CD8-positive, alpha-beta memory T cell (primary cell): ENCODE data around the gene REEP1. TPM values are rescaled to one million over a fixed set of nuclear protein-coding genes. Genes with fewer than 3 reads are reported as not detected.

Experiments
- CTCF ChIA-PET: fragments of 350-600 bp; sonication (Branson Sonifier 250); formaldehyde crosslinking; loops from one replicate; lab custom pipeline; 2021; ENCODE audit warnings: antibody characterized with exemption; lab: Charles Lee
- POLR2A ChIA-PET: fragments of 350-600 bp; sonication (Branson Sonifier 250); formaldehyde crosslinking; loops from one replicate; lab custom pipeline; 2021; ENCODE audit warnings: antibody characterized with exemption; lab: Charles Lee
- DNase-seq, 5 donors: peaks; one replicate each; pipeline versions ENCODE4 v3.0.0 to v3.0.0-alpha.2; 2020 to 2022; ENCODE audit warnings: mixed read lengths in 1 of 5
- H3K27ac ChIP-seq: one replicate; pipeline ENCODE4 v1.7.0; 2013; ENCODE audit warnings: low read depth, mild to moderate bottlenecking, low read length, moderate library complexity
- H3K27me3 ChIP-seq: 2 replicates; pipeline ENCODE4 v1.7.0; 2013; ENCODE audit warnings: low read length, mild to moderate bottlenecking; ENCODE audit not compliant: insufficient read depth, poor library complexity, severe bottlenecking
- H3K36me3 ChIP-seq: 2 replicates; pipeline ENCODE4 v1.7.0; 2013; ENCODE audit warnings: mild to moderate bottlenecking, low read length, moderate library complexity; ENCODE audit not compliant: insufficient read depth
- H3K4me1 ChIP-seq: 2 replicates; pipeline ENCODE4 v1.7.0; 2013; ENCODE audit warnings: mild to moderate bottlenecking, low read length, moderate library complexity; ENCODE audit not compliant: insufficient read depth
- H3K4me3 ChIP-seq: 2 replicates; pipeline ENCODE4 v1.7.0; 2013; ENCODE audit warnings: mild to moderate bottlenecking, low read length
- H3K9me3 ChIP-seq: 2 replicates; pipeline ENCODE4 v1.7.0; 2013; ENCODE audit warnings: mild to moderate bottlenecking, low read length
- H3K27ac Mint-ChIP-seq, 8 donors: one replicate each; pipeline ENCODE4 v1.8.0; 2020 to 2021; ENCODE audit warnings: mixed read lengths in 8 of 8, mild to moderate bottlenecking in 6 of 8, inconsistent platforms in 3 of 8, moderate library complexity in 3 of 8
- H3K27me3 Mint-ChIP-seq, 2 donors: one replicate each; pipeline ENCODE4 v1.8.0; 2020 to 2021; ENCODE audit warnings: mixed read lengths in 2 of 2, mild to moderate bottlenecking in 1 of 2, moderate library complexity in 1 of 2
- H3K36me3 Mint-ChIP-seq, 3 donors: one replicate each; pipeline ENCODE4 v1.8.0; 2020 to 2021; ENCODE audit warnings: mixed read lengths in 3 of 3, inconsistent platforms in 1 of 3, mild to moderate bottlenecking in 1 of 3
- H3K4me1 Mint-ChIP-seq, 3 donors: one replicate each; pipeline ENCODE4 v1.8.0; 2020 to 2021; ENCODE audit warnings: mixed read lengths in 3 of 3, inconsistent platforms in 1 of 3, mild to moderate bottlenecking in 1 of 3
- H3K4me3 Mint-ChIP-seq, 7 donors: one replicate each; pipeline ENCODE4 v1.8.0; 2020 to 2021; ENCODE audit warnings: mixed read lengths in 7 of 7, mild to moderate bottlenecking in 6 of 7, moderate library complexity in 4 of 7, inconsistent platforms in 2 of 7
- H3K9me3 Mint-ChIP-seq, 5 donors: one replicate each; pipeline ENCODE4 v1.8.0; 2020 to 2022; ENCODE audit warnings: mixed read lengths in 5 of 5, mild to moderate bottlenecking in 3 of 5, moderate library complexity in 2 of 5, inconsistent platforms in 1 of 5
- polyA plus RNA-seq: library from polyadenylated mRNA; unstranded; fragments of 300-500 nt; fragmentation: Illumina TruSeq; gene quantifications from one replicate; pipeline ENCODE4 v1.2.3, GENCODE V29; 2021
- total RNA-seq, 2 experiments: library from RNA; stranded (reverse); gene quantifications; one replicate each; pipeline ENCODE4 v1.2.3, GENCODE V29; 2021

The REEP1 gene
- total and polyA plus RNA-seq, 3 experiments from 2014 or later, result 0.20 to 0.28 TPM; not detected in 1

GRCh38 chr2:86241611-86242010 is 95.8 kb downstream of the REEP1 start:
- H3K36me3 ChIP-seq, result no peaks in the 10 kb centered on the region
- no peaks in the 10 kb centered on the region for H3K4me1 ChIP-seq
- H3K4me3 ChIP-seq, result no peak overlapping the region
- ChIA-PET CTCF (interaction anchor here (1.4 kb wide), 1 partner anchor 20 kb away, joined by 3 read pairs; no protein-coding TSS in a partner anchor), POLR2A (no interaction called here)
- H3K27ac ChIP-seq, result no peak overlapping the region
- H3K36me3 Mint-ChIP-seq, result no peaks in the 10 kb centered on the region
- no peaks in the 10 kb centered on the region for H3K27me3 ChIP-seq
- H3K27me3 Mint-ChIP-seq, result peaks cover 0 to 3% of the 10 kb centered on the region in 2 donors
- no peaks in the 10 kb centered on the region for H3K9me3 ChIP-seq
- DNase-seq, result no peak
- no peaks in the 10 kb centered on the region for H3K9me3 Mint-ChIP-seq
- H3K4me1 Mint-ChIP-seq, result peaks cover 5 to 7% (median 6%) of the 10 kb centered on the region in 3 donors
- no peak overlapping the region for H3K4me3 Mint-ChIP-seq
- H3K27ac Mint-ChIP-seq, result no peak overlapping the region

GRCh38 chr2:86240251-86240650 is 97.2 kb downstream of the REEP1 start:
- ChIA-PET CTCF (no interaction called here), POLR2A (no interaction called here)
- peaks cover 5 to 7% (median 6%) of the 10 kb centered on the region in 3 donors for H3K4me1 Mint-ChIP-seq
- no peak overlapping the region for H3K4me3 Mint-ChIP-seq
- H3K27ac Mint-ChIP-seq, result no peak overlapping the region
- H3K9me3 Mint-ChIP-seq, result no peaks in the 10 kb centered on the region
- no peaks in the 10 kb centered on the region for H3K27me3 ChIP-seq
- H3K36me3 ChIP-seq, result no peaks in the 10 kb centered on the region
- DNase-seq, result no peak
- H3K9me3 ChIP-seq, result no peaks in the 10 kb centered on the region
- H3K27ac ChIP-seq, result no peak overlapping the region
- no peak overlapping the region for H3K4me3 ChIP-seq
- peaks cover 2 to 7% of the 10 kb centered on the region in 2 donors for H3K27me3 Mint-ChIP-seq
- no peaks in the 10 kb centered on the region for H3K4me1 ChIP-seq
- no peaks in the 10 kb centered on the region for H3K36me3 Mint-ChIP-seq

GRCh38 chr2:86239745-86240144 is 97.7 kb downstream of the REEP1 start:
- Histone ChIP-seq H3K27ac (no peak overlapping the region), H3K36me3 (no peaks in the 10 kb centered on the region), H3K4me3 (no peak overlapping the region), H3K27me3 (no peaks in the 10 kb centered on the region), H3K9me3 (no peaks in the 10 kb centered on the region), H3K4me1 (no peaks in the 10 kb centered on the region)
- no peak overlapping the region for H3K27ac Mint-ChIP-seq
- H3K36me3 Mint-ChIP-seq, result no peaks in the 10 kb centered on the region
- peaks cover 5 to 7% (median 6%) of the 10 kb centered on the region in 3 donors for H3K4me1 Mint-ChIP-seq
- POLR2A ChIA-PET, result no interaction called here
- no peak overlapping the region for H3K4me3 Mint-ChIP-seq
- no peak for DNase-seq
- H3K27me3 Mint-ChIP-seq, result peaks cover 2 to 7% of the 10 kb centered on the region in 2 donors
- CTCF ChIA-PET, result no interaction called here
- no peaks in the 10 kb centered on the region for H3K9me3 Mint-ChIP-seq

GRCh38 chr2:86239326-86239725 is 98.1 kb downstream of the REEP1 start:
- Mint-ChIP-seq H3K27me3 (peaks cover 2 to 7% of the 10 kb centered on the region in 2 donors), H3K4me1 (peaks cover 5 to 7% (median 6%) of the 10 kb centered on the region in 3 donors), H3K9me3 (no peaks in the 10 kb centered on the region), H3K27ac (no peak overlapping the region), H3K4me3 (no peak overlapping the region), H3K36me3 (no peaks in the 10 kb centered on the region)
- H3K27me3 ChIP-seq, result no peaks in the 10 kb centered on the region
- H3K36me3 ChIP-seq, result no peaks in the 10 kb centered on the region
- H3K27ac ChIP-seq, result no peak overlapping the region
- no peaks in the 10 kb centered on the region for H3K4me1 ChIP-seq
- CTCF ChIA-PET, result no interaction called here
- no peaks in the 10 kb centered on the region for H3K9me3 ChIP-seq
- H3K4me3 ChIP-seq, result no peak overlapping the region
- POLR2A ChIA-PET, result no interaction called here
- DNase-seq, result no peak

- Mint-ChIP-seq H3K36me3 (no peaks in the 10 kb centered on the region), H3K4me1 (peaks cover 5 to 7% (median 6%) of the 10 kb centered on the region in 3 donors), H3K27ac (peak overlapping the region in 3 of 8 donors; percentile 32 to 76 (median 59)), H3K9me3 (peaks cover 0 to 2% (median 0%) of the 10 kb centered on the region in 5 donors), H3K4me3 (no peak overlapping the region), H3K27me3 (peaks cover 5 to 7% of the 10 kb centered on the region in 2 donors)
- Histone ChIP-seq H3K4me3 (no peak overlapping the region), H3K27ac (no peak overlapping the region), H3K27me3 (peaks cover 3% of the 10 kb centered on the region), H3K36me3 (no peaks in the 10 kb centered on the region), H3K9me3 (no peaks in the 10 kb centered on the region), H3K4me1 (no peaks in the 10 kb centered on the region)
- POLR2A ChIA-PET, result no interaction called here
- no peak for DNase-seq
- CTCF ChIA-PET, result no interaction called here
These were observed 99.1 kb downstream of the REEP1 start for GRCh38 chr2:86238354-86238753.

GRCh38 chr2:86237172-86237571 is 100.3 kb downstream of the REEP1 start:
- Histone ChIP-seq H3K27me3 (peaks cover 4% of the 10 kb centered on the region), H3K9me3 (no peaks in the 10 kb centered on the region), H3K4me1 (no peaks in the 10 kb centered on the region), H3K4me3 (no peak overlapping the region), H3K27ac (no peak overlapping the region), H3K36me3 (no peaks in the 10 kb centered on the region)
- Mint-ChIP-seq H3K4me1 (peaks cover 5 to 7% (median 6%) of the 10 kb centered on the region in 3 donors), H3K27ac (no peak overlapping the region), H3K4me3 (no peak overlapping the region), H3K27me3 (peaks cover 7% of the 10 kb centered on the region in 2 donors), H3K36me3 (no peaks in the 10 kb centered on the region), H3K9me3 (peaks cover 0 to 2% (median 0%) of the 10 kb centered on the region in 5 donors)
- no peak for DNase-seq
- ChIA-PET CTCF (interaction anchor here (1.2 kb wide), 1 partner anchor 16 kb away, joined by 3 read pairs; no protein-coding TSS in a partner anchor), POLR2A (no interaction called here)

- ChIA-PET CTCF (no interaction called here), POLR2A (no interaction called here)
- no peaks in the 10 kb centered on the region for H3K4me1 ChIP-seq
- Mint-ChIP-seq H3K4me1 (peaks cover 5 to 7% (median 6%) of the 10 kb centered on the region in 3 donors), H3K27ac (no peak overlapping the region), H3K9me3 (peaks cover 0 to 2% (median 0%) of the 10 kb centered on the region in 5 donors), H3K4me3 (no peak overlapping the region), H3K27me3 (peaks cover 9 to 10% of the 10 kb centered on the region in 2 donors), H3K36me3 (peaks cover 0 to 2% (median 0%) of the 10 kb centered on the region in 3 donors)
- no peak overlapping the region for H3K4me3 ChIP-seq
- no peak for DNase-seq
- peaks cover 4% of the 10 kb centered on the region for H3K27me3 ChIP-seq
- H3K9me3 ChIP-seq, result no peaks in the 10 kb centered on the region
- H3K27ac ChIP-seq, result no peak overlapping the region
- no peaks in the 10 kb centered on the region for H3K36me3 ChIP-seq
These were observed 102.0 kb downstream of the REEP1 start for GRCh38 chr2:86235196-86235980.

- Mint-ChIP-seq H3K27me3 (peaks cover 10% of the 10 kb centered on the region in 2 donors), H3K4me1 (peaks cover 5 to 7% (median 6%) of the 10 kb centered on the region in 3 donors)
These were observed 102.8 kb downstream of the REEP1 start for GRCh38 chr2:86234563-86235131.

More at GRCh38 chr2:86234563-86235131, 102.8 kb downstream of the REEP1 start:
- H3K27me3 ChIP-seq, result peaks cover 4% of the 10 kb centered on the region
- no peaks in the 10 kb centered on the region for H3K9me3 ChIP-seq
- H3K4me1 ChIP-seq, result no peaks in the 10 kb centered on the region
- POLR2A ChIA-PET, result no interaction called here
- no peak overlapping the region for H3K27ac ChIP-seq
- Mint-ChIP-seq H3K27ac (no peak overlapping the region), H3K4me3 (no peak overlapping the region), H3K36me3 (peaks cover 0 to 2% (median 0%) of the 10 kb centered on the region in 3 donors), H3K9me3 (peaks cover 0 to 2% (median 0%) of the 10 kb centered on the region in 5 donors)
- CTCF ChIA-PET, result no interaction called here
- no peak for DNase-seq
- no peak overlapping the region for H3K4me3 ChIP-seq
- H3K36me3 ChIP-seq, result no peaks in the 10 kb centered on the region
